Common myeloid progenitor, CD34-positive (primary cell): ENCODE data around the gene PCTP.

ENCODE experiments used
- CTCF ChIA-PET: fragments of 350-600 bp; sonication (Branson Sonifier 250); formaldehyde crosslinking; loops from one replicate; lab custom pipeline; 2021; ENCODE audit warnings: antibody characterized with exemption; lab: Charles Lee
- POLR2A ChIA-PET: fragments of 350-600 bp; sonication (Branson Sonifier 250); formaldehyde crosslinking; loops from one replicate; lab custom pipeline; 2021; ENCODE audit warnings: antibody characterized with exemption; lab: Charles Lee
- DNase-seq, 3 donors: peaks; one replicate each; pipeline versions ENCODE4 v3.0.0 to v3.0.0-alpha.2; 2013
- H3K27ac ChIP-seq, 2 experiments: 1 replicate in 1 of 2; 2 replicates in 1 of 2; pipeline ENCODE4 v1.7.0; 2013; ENCODE audit warnings: inconsistent platforms in 2 of 2, low read length in 2 of 2, mild to moderate bottlenecking in 2 of 2, low read depth in 1 of 2, moderate library complexity in 1 of 2; ENCODE audit not compliant: severe bottlenecking in 2 of 2, insufficient read depth in 1 of 2, poor library complexity in 1 of 2
- H3K27me3 ChIP-seq, 5 experiments: replicated peaks in 2 of 5; 1 replicate in 3 of 5; 2 replicates in 2 of 5; pipeline versions ENCODE4 v1.6.1 to v1.7.0; 2013; ENCODE audit warnings: low read length in 4 of 5, mild to moderate bottlenecking in 2 of 5, moderate library complexity in 2 of 5, inconsistent platforms in 1 of 5; ENCODE audit not compliant: insufficient read depth in 5 of 5, control insufficient read depth in 4 of 5
- H3K36me3 ChIP-seq, 4 experiments: 1 replicate in 2 of 4; 2 replicates in 2 of 4; pipeline versions ENCODE4 v1.6.1 to v1.7.0; 2013; ENCODE audit warnings: low read length in 3 of 4, control low read depth in 1 of 4, mild to moderate bottlenecking in 1 of 4; ENCODE audit not compliant: control insufficient read depth in 4 of 4, insufficient read depth in 4 of 4
- H3K4me1 ChIP-seq, 4 experiments: 1 replicate in 3 of 4; 2 replicates in 1 of 4; pipeline versions ENCODE4 v1.6.1 to v1.7.1; 2013; ENCODE audit warnings: low read length in 3 of 4, mild to moderate bottlenecking in 3 of 4, control low read depth in 1 of 4, inconsistent platforms in 1 of 4, moderate library complexity in 1 of 4; ENCODE audit not compliant: control insufficient read depth in 4 of 4, insufficient read depth in 4 of 4; ENCODE audit errors: control extremely low read depth in 1 of 4
- H3K4me3 ChIP-seq, 7 experiments: 1 replicate in 4 of 7; 2 replicates in 3 of 7; pipeline versions ENCODE4 v1.5.1 to v1.7.0; 2013; ENCODE audit warnings: mild to moderate bottlenecking in 7 of 7, low read length in 6 of 7, moderate library complexity in 6 of 7, inconsistent platforms in 2 of 7, low read depth in 2 of 7, control low read depth in 1 of 7; ENCODE audit not compliant: insufficient read depth in 4 of 7, control insufficient read depth in 1 of 7; ENCODE audit errors: extremely low read depth in 1 of 7
- H3K9me3 ChIP-seq, 5 experiments: 1 replicate in 4 of 5; 2 replicates in 1 of 5; pipeline versions ENCODE4 v1.6.1 to v1.7.1; 2013; ENCODE audit warnings: low read length in 4 of 5, mild to moderate bottlenecking in 2 of 5, inconsistent platforms in 1 of 5, low read depth in 1 of 5, moderate library complexity in 1 of 5; ENCODE audit not compliant: control insufficient read depth in 4 of 5, insufficient read depth in 2 of 5; ENCODE audit errors: control extremely low read depth in 1 of 5
- WGBS: methylation state at CpG from one replicate; pipeline ENCODE4 v1.1.5; 2013; ENCODE audit not compliant: insufficient coverage; 5-methylcytosine and 5-hydroxymethylcytosine counted together

The PCTP gene

GRCh38 chr17:55785181-55785580 lies 34.3 kb downstream of the PCTP start:
- Histone ChIP-seq H3K36me3 (no peaks in the 10 kb centered on the region), H3K4me3 (no peak overlapping the region), H3K4me1 (no peaks in the 10 kb centered on the region), H3K27ac (no peak overlapping the region), H3K27me3 (no peaks in the 10 kb centered on the region), H3K9me3 (peaks cover 0 to 5% (median 0%) of the 10 kb centered on the region in 5 experiments)
- WGBS, result 100% methylated on average over 1 of the region's 1 CpG
- ChIA-PET CTCF (interaction anchor here (1.6 kb wide), 1 partner anchor 14 kb away, joined by 6 read pairs; no protein-coding TSS in a partner anchor), POLR2A (no interaction called here)
- no peak for DNase-seq

DNA sequence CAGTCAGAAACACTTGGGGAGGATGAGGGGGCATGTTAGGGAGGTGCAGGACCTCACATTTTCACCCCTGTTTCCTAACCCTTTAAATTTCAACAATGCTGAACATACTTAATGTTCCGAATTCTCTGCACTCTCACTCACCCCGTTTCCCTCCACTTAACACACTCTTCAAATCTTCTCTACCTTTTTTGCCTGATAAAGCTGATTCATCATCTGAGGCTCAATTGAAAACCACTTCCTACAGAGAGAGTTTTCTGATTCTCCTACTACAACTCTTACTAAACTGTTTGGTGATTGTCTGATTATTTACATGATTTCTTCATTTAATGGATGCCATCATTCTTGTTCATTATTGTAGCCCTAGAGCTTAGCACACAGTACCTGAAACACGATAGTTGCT lies 42.4 kb downstream of the PCTP start:
- Histone ChIP-seq H3K9me3 (peaks cover 0 to 2% (median 0%) of the 10 kb centered on the region in 5 experiments), H3K27me3 (no peaks in the 10 kb centered on the region), H3K27ac (no peak overlapping the region), H3K4me3 (no peak overlapping the region), H3K4me1 (no peaks in the 10 kb centered on the region), H3K36me3 (no peaks in the 10 kb centered on the region)
- 79% methylated on average over 2 of the region's 3 CpGs for WGBS
- no peak for DNase-seq
- CTCF ChIA-PET, result no interaction called here
- POLR2A ChIA-PET, result no interaction called here

- Histone ChIP-seq H3K9me3 (peaks cover 0 to 7% (median 0%) of the 10 kb centered on the region in 5 experiments), H3K27ac (no peak overlapping the region), H3K4me1 (no peaks in the 10 kb centered on the region), H3K27me3 (no peaks in the 10 kb centered on the region), H3K36me3 (no peaks in the 10 kb centered on the region), H3K4me3 (no peak overlapping the region)
- POLR2A ChIA-PET, result no interaction called here
- DNase-seq, result no peak
- CTCF ChIA-PET, result no interaction called here
- WGBS, result 86% methylated on average over 2 of the region's 6 CpGs
Observed at GRCh38 chr17:55794725-55795482, 44.1 kb downstream of the PCTP start.

- CTCF ChIA-PET, result interaction anchor here (1.0 to 1.3 kb wide), 2 partner anchors 56 to 165 kb away, joined by 3 to 4 read pairs; partner anchors contain the start of gene PCTP
Observed at GRCh38 chr17:55806745-55807495, 56.1 kb downstream of the PCTP start.

GRCh38 chr17:55811536-55811935 lies 60.7 kb downstream of the PCTP start:
- CTCF ChIA-PET, result no interaction called here

More at GRCh38 chr17:55806745-55807495, 56.1 kb downstream of the PCTP start:
- POLR2A ChIA-PET, result no interaction called here
- no peaks in the 10 kb centered on the region for H3K36me3 ChIP-seq
- no peak overlapping the region for H3K27ac ChIP-seq
- H3K9me3 ChIP-seq, result no peaks in the 10 kb centered on the region
- WGBS, result 100% methylated on average over 1 of the region's 2 CpGs
- DNase-seq, result no peak
- no peaks in the 10 kb centered on the region for H3K4me1 ChIP-seq
- H3K27me3 ChIP-seq, result no peaks in the 10 kb centered on the region
- H3K4me3 ChIP-seq, result no peak overlapping the region

GRCh38 chr17:55812323-55812722 lies 61.5 kb downstream of the PCTP start:
- WGBS, result 93% methylated on average over 3 of the region's 3 CpGs
- no peaks in the 10 kb centered on the region for H3K36me3 ChIP-seq
- H3K27me3 ChIP-seq, result no peaks in the 10 kb centered on the region
- ChIA-PET CTCF (no interaction called here), POLR2A (no interaction called here)
- no peaks in the 10 kb centered on the region for H3K9me3 ChIP-seq
- H3K4me3 ChIP-seq, result no peak overlapping the region
- peak in 1 of 3 donors; percentile 5 for DNase-seq
- H3K4me1 ChIP-seq, result peaks cover 6 to 30% (median 14%) of the 10 kb centered on the region in 4 experiments
- H3K27ac ChIP-seq, result no peak overlapping the region

More at GRCh38 chr17:55811536-55811935, 60.7 kb downstream of the PCTP start:
- H3K4me3 ChIP-seq, result no peak overlapping the region
- H3K36me3 ChIP-seq, result no peaks in the 10 kb centered on the region
- 95% methylated on average over 4 of the region's 4 CpGs for WGBS
- H3K4me1 ChIP-seq, result peaks cover 4 to 23% (median 7%) of the 10 kb centered on the region in 4 experiments
- DNase-seq, result no peak
- POLR2A ChIA-PET, result no interaction called here
- no peaks in the 10 kb centered on the region for H3K9me3 ChIP-seq
- no peaks in the 10 kb centered on the region for H3K27me3 ChIP-seq
- no peak overlapping the region for H3K27ac ChIP-seq

DNA sequence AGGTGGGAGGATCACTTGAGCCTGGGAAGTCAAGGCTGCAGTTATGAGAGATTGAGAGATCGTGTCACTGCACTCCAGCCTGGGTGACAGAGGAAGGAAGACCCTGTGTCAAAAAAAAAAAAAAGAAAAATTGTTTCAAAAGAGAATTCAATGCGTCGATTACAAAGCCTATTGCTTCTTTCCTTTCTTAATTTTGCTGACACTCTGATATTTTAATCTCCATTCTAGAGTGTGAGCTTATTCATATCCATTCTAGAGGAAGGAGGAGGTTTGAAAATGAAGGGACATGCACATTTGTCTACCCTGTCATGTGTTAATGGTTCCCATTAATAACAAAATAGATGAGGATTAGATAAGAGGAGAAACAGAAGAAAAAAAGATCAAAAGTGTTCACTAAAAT lies 63.1 kb downstream of the PCTP start:
- POLR2A ChIA-PET, result no interaction called here
- Histone ChIP-seq H3K4me3 (no peak overlapping the region), H3K9me3 (no peaks in the 10 kb centered on the region), H3K4me1 (peaks cover 11 to 43% (median 19%) of the 10 kb centered on the region in 4 experiments), H3K36me3 (no peaks in the 10 kb centered on the region), H3K27me3 (no peaks in the 10 kb centered on the region), H3K27ac (no peak overlapping the region)
- CTCF ChIA-PET, result interaction anchor here (1.6 kb wide), 1 partner anchor 32 kb away, joined by 5 read pairs; no protein-coding TSS in a partner anchor
- 40% methylated on average over 1 of the region's 3 CpGs for WGBS
- DNase-seq, result no peak
